Sigmoid colon (tissue), 4 donors: ENCODE data around the gene AIMP1.

Experiments
- EP300 ChIP-seq, 4 donors: sonication (generic); formaldehyde crosslinking; IDR thresholded peaks; one replicate each; pipeline ENCODE4 v1.6.1; 2017; ENCODE audit warnings: antibody characterized with exemption in 4 of 4
- POLR2A ChIP-seq, 2 donors: fragments of 450-650 bp; IDR thresholded peaks; one replicate each; pipeline ENCODE4 v1.6.1; 2016; ENCODE audit warnings: antibody characterized with exemption in 2 of 2, mild to moderate bottlenecking in 2 of 2, moderate library complexity in 2 of 2
- POLR2AphosphoS5 ChIP-seq, 4 donors: sonication (generic); formaldehyde crosslinking; IDR thresholded peaks; one replicate each; pipeline ENCODE4 v1.6.1; 2017; ENCODE audit warnings: antibody characterized with exemption in 4 of 4
- TF ChIP-seq, protein P1 (sequence below), 4 experiments: fragments of 450-650 bp in 3 of 4; fragments of 200-600 bp in 1 of 4; IDR thresholded peaks; one replicate each; pipeline ENCODE4 v1.5.1; 2016 to 2019; ENCODE audit warnings: antibody characterized with exemption in 4 of 4, mild to moderate bottlenecking in 3 of 4, moderate library complexity in 2 of 4

DNA sequence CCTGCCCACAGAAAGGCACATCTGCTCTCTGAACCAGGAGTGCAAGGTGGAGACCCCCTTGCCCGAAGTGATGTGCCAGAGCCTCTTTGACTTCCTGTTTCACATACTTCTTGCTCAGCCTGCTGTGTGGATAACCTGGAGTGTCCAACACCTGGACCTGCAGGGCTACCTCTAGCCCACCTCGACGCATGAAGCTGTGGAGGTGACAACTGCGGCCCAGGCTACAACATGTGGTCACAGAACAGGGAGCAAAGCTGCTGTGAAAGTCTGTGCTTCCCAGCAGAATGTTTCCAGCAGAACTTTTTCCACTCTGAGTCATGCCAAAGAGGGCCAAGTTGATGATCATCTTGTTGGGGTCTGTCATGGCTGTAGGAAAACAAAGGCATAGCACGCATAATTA is 50.7 kb downstream of the AIMP1 start:
- TF ChIP-seq, protein P1, sequence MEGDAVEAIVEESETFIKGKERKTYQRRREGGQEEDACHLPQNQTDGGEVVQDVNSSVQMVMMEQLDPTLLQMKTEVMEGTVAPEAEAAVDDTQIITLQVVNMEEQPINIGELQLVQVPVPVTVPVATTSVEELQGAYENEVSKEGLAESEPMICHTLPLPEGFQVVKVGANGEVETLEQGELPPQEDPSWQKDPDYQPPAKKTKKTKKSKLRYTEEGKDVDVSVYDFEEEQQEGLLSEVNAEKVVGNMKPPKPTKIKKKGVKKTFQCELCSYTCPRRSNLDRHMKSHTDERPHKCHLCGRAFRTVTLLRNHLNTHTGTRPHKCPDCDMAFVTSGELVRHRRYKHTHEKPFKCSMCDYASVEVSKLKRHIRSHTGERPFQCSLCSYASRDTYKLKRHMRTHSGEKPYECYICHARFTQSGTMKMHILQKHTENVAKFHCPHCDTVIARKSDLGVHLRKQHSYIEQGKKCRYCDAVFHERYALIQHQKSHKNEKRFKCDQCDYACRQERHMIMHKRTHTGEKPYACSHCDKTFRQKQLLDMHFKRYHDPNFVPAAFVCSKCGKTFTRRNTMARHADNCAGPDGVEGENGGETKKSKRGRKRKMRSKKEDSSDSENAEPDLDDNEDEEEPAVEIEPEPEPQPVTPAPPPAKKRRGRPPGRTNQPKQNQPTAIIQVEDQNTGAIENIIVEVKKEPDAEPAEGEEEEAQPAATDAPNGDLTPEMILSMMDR (IDR thresholded peaks at IDR 0.05): no peak
- TF ChIP-seq POLR2A (IDR thresholded peaks at IDR 0.05) (no peak), POLR2AphosphoS5 (IDR thresholded peaks at IDR 0.05) (no peak), EP300 (IDR thresholded peaks at IDR 0.05) (no peak)
